Common myeloid progenitor, CD34-positive (primary cell): ENCODE results near the gene MEGF10.
"Not testable (repeated sequence)": the region's sequence is repeated elsewhere in the genome, so short reads cannot be mapped to it uniquely, and the experiment has no call there.

Experiments
- CTCF ChIA-PET: fragments of 350-600 bp; sonication (Branson Sonifier 250); formaldehyde crosslinking; loops from one replicate; lab custom pipeline; 2021; ENCODE audit warnings: antibody characterized with exemption; lab: Charles Lee
- POLR2A ChIA-PET: fragments of 350-600 bp; sonication (Branson Sonifier 250); formaldehyde crosslinking; loops from one replicate; lab custom pipeline; 2021; ENCODE audit warnings: antibody characterized with exemption; lab: Charles Lee
- DNase-seq, 3 donors: peaks; one replicate each; pipeline versions ENCODE4 v3.0.0 to v3.0.0-alpha.2; 2013
- H3K27ac ChIP-seq, 2 experiments: 1 replicate in 1 of 2; 2 replicates in 1 of 2; pipeline ENCODE4 v1.7.0; 2013; ENCODE audit warnings: inconsistent platforms in 2 of 2, low read length in 2 of 2, mild to moderate bottlenecking in 2 of 2, low read depth in 1 of 2, moderate library complexity in 1 of 2; ENCODE audit not compliant: severe bottlenecking in 2 of 2, insufficient read depth in 1 of 2, poor library complexity in 1 of 2
- H3K27me3 ChIP-seq, 5 experiments: replicated peaks in 2 of 5; 1 replicate in 3 of 5; 2 replicates in 2 of 5; pipeline versions ENCODE4 v1.6.1 to v1.7.0; 2013; ENCODE audit warnings: low read length in 4 of 5, mild to moderate bottlenecking in 2 of 5, moderate library complexity in 2 of 5, inconsistent platforms in 1 of 5; ENCODE audit not compliant: insufficient read depth in 5 of 5, control insufficient read depth in 4 of 5
- H3K36me3 ChIP-seq, 4 experiments: 1 replicate in 2 of 4; 2 replicates in 2 of 4; pipeline versions ENCODE4 v1.6.1 to v1.7.0; 2013; ENCODE audit warnings: low read length in 3 of 4, control low read depth in 1 of 4, mild to moderate bottlenecking in 1 of 4; ENCODE audit not compliant: control insufficient read depth in 4 of 4, insufficient read depth in 4 of 4
- H3K4me1 ChIP-seq, 4 experiments: 1 replicate in 3 of 4; 2 replicates in 1 of 4; pipeline versions ENCODE4 v1.6.1 to v1.7.1; 2013; ENCODE audit warnings: low read length in 3 of 4, mild to moderate bottlenecking in 3 of 4, control low read depth in 1 of 4, inconsistent platforms in 1 of 4, moderate library complexity in 1 of 4; ENCODE audit not compliant: control insufficient read depth in 4 of 4, insufficient read depth in 4 of 4; ENCODE audit errors: control extremely low read depth in 1 of 4
- H3K4me3 ChIP-seq, 7 experiments: 1 replicate in 4 of 7; 2 replicates in 3 of 7; pipeline versions ENCODE4 v1.5.1 to v1.7.0; 2013; ENCODE audit warnings: mild to moderate bottlenecking in 7 of 7, low read length in 6 of 7, moderate library complexity in 6 of 7, inconsistent platforms in 2 of 7, low read depth in 2 of 7, control low read depth in 1 of 7; ENCODE audit not compliant: insufficient read depth in 4 of 7, control insufficient read depth in 1 of 7; ENCODE audit errors: extremely low read depth in 1 of 7
- H3K9me3 ChIP-seq, 5 experiments: 1 replicate in 4 of 5; 2 replicates in 1 of 5; pipeline versions ENCODE4 v1.6.1 to v1.7.1; 2013; ENCODE audit warnings: low read length in 4 of 5, mild to moderate bottlenecking in 2 of 5, inconsistent platforms in 1 of 5, low read depth in 1 of 5, moderate library complexity in 1 of 5; ENCODE audit not compliant: control insufficient read depth in 4 of 5, insufficient read depth in 2 of 5; ENCODE audit errors: control extremely low read depth in 1 of 5
- WGBS: methylation state at CpG from one replicate; pipeline ENCODE4 v1.1.5; 2013; ENCODE audit not compliant: insufficient coverage; 5-methylcytosine and 5-hydroxymethylcytosine counted together

Gene MEGF10

DNA sequence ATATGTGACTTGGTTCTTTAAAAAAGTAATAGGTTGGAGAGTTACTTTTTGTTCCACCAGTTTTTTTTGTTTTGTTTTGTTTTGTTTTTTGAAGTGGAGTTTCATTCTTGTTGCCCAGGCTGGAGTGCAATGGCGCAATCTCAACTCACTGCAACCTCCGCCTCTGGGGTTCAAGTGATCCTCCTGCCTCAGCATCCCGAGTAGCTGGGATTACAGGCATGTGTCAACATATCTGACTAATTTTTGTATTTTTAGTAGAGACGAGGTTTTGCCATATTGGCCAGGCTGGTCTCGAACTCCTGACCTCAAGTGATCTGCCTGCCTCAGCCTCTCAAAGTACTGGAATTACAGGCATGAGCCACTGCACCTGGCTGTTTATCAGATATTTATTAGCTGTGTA is 6.3 kb downstream of the MEGF10 start:
- CTCF ChIA-PET, H3K4me3 ChIP-seq, DNase-seq, H3K4me1 ChIP-seq, H3K9me3 ChIP-seq, POLR2A ChIA-PET, H3K36me3 ChIP-seq, H3K27ac ChIP-seq: not testable (repeated sequence)
- whole genome bisulfite sequencing: 81% methylated on average over 4 of the region's 5 CpGs
- H3K27me3 ChIP-seq: peaks cover 2 to 15% (median 4%) of the 10 kb centered on the region in 5 experiments

- Histone ChIP-seq H3K36me3 (no peaks in the 10 kb centered on the region), H3K9me3 (no peaks in the 10 kb centered on the region), H3K27me3 (peaks cover 0 to 9% (median under 1%) of the 10 kb centered on the region in 5 experiments), H3K4me3 (no peak overlapping the region), H3K4me1 (peaks cover 0 to 3% (median 0%) of the 10 kb centered on the region in 4 experiments), H3K27ac (no peak overlapping the region)
- DNase-seq: no peak
- ChIA-PET CTCF (no interaction called here), POLR2A (no interaction called here)
- 100% methylated on average over 1 of the region's 4 CpGs for whole genome bisulfite sequencing
Measured at GRCh38 chr5:127297348-127298035, 6.9 kb downstream of the MEGF10 start.

GRCh38 chr5:127298036-127298429 is 7.4 kb downstream of the MEGF10 start:
- ChIA-PET POLR2A (no interaction called here), CTCF (interaction anchor here (1.0 kb wide), 1 partner anchor 143 kb away, joined by 4 read pairs; no protein-coding TSS in a partner anchor)
- Histone ChIP-seq H3K27ac (no peak overlapping the region), H3K9me3 (no peaks in the 10 kb centered on the region), H3K4me3 (no peak overlapping the region), H3K4me1 (peaks cover 0 to 3% (median 0%) of the 10 kb centered on the region in 4 experiments), H3K36me3 (no peaks in the 10 kb centered on the region), H3K27me3 (peaks cover 0 to 6% (median 0%) of the 10 kb centered on the region in 5 experiments)
- WGBS: 100% methylated on average over 2 of the region's 4 CpGs
- DNase-seq: no peak

DNA sequence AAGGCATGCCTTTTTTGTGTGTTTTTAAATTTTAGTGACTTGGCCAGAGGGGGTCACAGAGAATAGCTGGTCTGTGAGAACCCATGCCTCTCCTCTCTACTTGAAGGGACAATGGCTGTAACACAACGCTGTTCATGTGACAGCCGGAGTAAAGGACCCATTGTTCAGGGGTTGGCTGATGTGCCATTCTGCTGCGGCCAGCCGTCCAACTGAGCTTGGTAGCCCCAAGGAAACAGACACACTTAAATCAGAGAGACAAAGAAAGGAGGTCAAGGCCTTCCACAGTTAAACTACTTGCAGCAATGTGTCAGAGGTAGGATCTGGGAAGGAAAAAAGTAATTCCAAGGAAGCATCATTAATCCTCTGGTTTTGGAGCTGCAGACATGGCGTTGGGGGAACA is 8.1 kb downstream of the MEGF10 start:
- no peak for DNase-seq
- Histone ChIP-seq H3K9me3 (no peaks in the 10 kb centered on the region), H3K27me3 (peaks cover 0 to 3% (median 0%) of the 10 kb centered on the region in 5 experiments), H3K4me1 (peaks cover 0 to 3% (median 0%) of the 10 kb centered on the region in 4 experiments), H3K27ac (no peak overlapping the region), H3K4me3 (no peak overlapping the region), H3K36me3 (no peaks in the 10 kb centered on the region)
- POLR2A ChIA-PET: no interaction called here
- CTCF ChIA-PET: interaction anchor here (1.0 to 1.5 kb wide), 2 partner anchors 16 to 143 kb away, joined by 4 to 5 read pairs; no protein-coding TSS in a partner anchor
- WGBS: 100% methylated on average over 5 of the region's 5 CpGs

DNA sequence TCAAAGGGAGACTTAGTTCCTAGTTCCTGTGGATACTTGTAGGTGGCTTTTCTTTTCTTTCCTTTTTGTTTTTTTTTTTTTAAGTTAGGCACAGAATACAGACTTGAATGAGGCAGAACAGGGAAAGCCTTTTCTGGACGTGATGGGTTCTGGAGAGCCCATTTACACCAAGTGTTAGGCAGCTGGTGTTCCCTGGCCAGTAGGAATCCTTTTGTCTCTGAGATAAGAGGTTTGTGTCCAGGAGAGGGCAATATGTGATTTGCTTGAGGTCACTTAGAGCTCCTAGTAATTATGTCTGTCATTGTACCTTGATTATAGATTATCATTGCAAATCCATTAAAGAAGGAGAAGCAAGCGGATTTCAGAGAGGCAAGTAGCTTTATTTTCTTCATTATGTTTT is 9.1 kb downstream of the MEGF10 start:
- 88% methylated on average over 1 of the region's 2 CpGs for WGBS
- Histone ChIP-seq H3K36me3 (no peaks in the 10 kb centered on the region), H3K27me3 (no peaks in the 10 kb centered on the region), H3K27ac (no peak overlapping the region), H3K4me3 (no peak overlapping the region), H3K9me3 (no peaks in the 10 kb centered on the region), H3K4me1 (peaks cover 0 to 3% (median 0%) of the 10 kb centered on the region in 4 experiments)
- peak in 1 of 3 donors; percentile 3 for DNase-seq
- CTCF ChIA-PET: interaction anchor here (0.9 to 1.5 kb wide), 2 partner anchors 15 to 193 kb away, joined by 3 to 5 read pairs; no protein-coding TSS in a partner anchor
- POLR2A ChIA-PET: no interaction called here

DNA sequence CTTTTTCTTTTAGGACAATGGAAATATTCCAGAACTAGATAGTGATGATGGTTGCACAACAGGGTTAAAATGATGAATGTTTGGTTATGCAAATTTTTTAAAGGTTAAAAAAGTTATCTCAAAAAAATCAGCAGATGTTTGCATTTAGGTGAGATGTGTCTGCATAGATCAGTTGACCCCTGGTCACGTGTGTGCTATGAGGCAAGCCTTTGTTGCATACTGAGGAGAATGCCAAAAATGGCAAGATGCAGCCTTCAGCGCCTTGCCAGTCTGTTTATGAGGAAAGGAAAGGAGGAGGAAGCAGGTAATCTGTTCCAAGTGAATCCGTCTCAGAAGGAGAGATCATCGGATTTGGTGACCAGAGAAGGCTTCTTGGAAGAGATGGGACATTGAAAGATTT is 11.9 kb downstream of the MEGF10 start:
- no peaks in the 10 kb centered on the region for H3K27me3 ChIP-seq
- ChIA-PET POLR2A (no interaction called here), CTCF (interaction anchor here (0.5 kb wide), 1 partner anchor 113 kb away, joined by 3 read pairs; no protein-coding TSS in a partner anchor)
- H3K4me3 ChIP-seq: no peak overlapping the region
- no peaks in the 10 kb centered on the region for H3K36me3 ChIP-seq
- no peak for DNase-seq
- no peaks in the 10 kb centered on the region for H3K4me1 ChIP-seq
- no peak overlapping the region for H3K27ac ChIP-seq
- H3K9me3 ChIP-seq: no peaks in the 10 kb centered on the region
- 100% methylated on average over 4 of the region's 4 CpGs for WGBS

DNA sequence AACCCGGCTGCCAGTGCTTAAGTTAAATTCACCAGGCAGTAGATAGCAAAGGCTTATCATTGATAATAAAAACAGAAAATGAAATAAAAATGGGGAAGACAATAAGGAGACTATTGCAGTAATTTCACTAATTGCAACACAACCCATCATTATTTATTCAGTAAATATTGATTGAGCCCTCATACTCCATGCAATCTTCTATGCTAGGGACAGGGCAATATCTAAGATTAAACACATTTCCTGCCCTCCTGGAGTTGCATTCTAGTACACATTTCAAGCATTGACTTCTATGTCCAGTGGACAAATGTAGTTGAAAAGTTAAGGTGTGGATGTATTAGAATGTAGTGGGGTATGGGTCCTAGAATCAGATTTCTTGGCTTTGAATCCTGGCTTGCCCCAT is 12.8 kb downstream of the MEGF10 start:
- Histone ChIP-seq H3K27ac (no peak overlapping the region), H3K4me1 (no peaks in the 10 kb centered on the region), H3K27me3 (no peaks in the 10 kb centered on the region), H3K4me3 (no peak overlapping the region), H3K9me3 (no peaks in the 10 kb centered on the region), H3K36me3 (no peaks in the 10 kb centered on the region)
- ChIA-PET POLR2A (no interaction called here), CTCF (interaction anchor here (1.0 to 1.4 kb wide), 4 partner anchors 11 to 189 kb away, joined by 3 to 4 read pairs (median 4); no protein-coding TSS in a partner anchor)
- WGBS: no CpG with 5 or more reads among the region's 1 CpG
- no peak for DNase-seq
